Fibroblast of mammary gland (primary cell): Measurements from ENCODE around the gene GAS7.

Experiments used
- DNase-seq: peaks from one replicate; pipeline ENCODE4 v3.0.0-alpha.2; 2010; ENCODE audit warnings: low read depth
- H3K4me3 ChIP-seq: 2 replicates; pipeline ENCODE4 v1.5.1; 2011; ENCODE audit warnings: low read depth, mild to moderate bottlenecking, low read length, moderate library complexity; ENCODE audit not compliant: control insufficient read depth
- TF ChIP-seq, protein P1 (sequence below): conservative IDR thresholded peaks from 2 replicates; pipeline ENCODE4 v1.5.1; 2011; ENCODE audit warnings: low read depth, low read length, inconsistent platforms; ENCODE audit not compliant: control insufficient read depth, insufficient read depth

The GAS7 gene

DNA sequence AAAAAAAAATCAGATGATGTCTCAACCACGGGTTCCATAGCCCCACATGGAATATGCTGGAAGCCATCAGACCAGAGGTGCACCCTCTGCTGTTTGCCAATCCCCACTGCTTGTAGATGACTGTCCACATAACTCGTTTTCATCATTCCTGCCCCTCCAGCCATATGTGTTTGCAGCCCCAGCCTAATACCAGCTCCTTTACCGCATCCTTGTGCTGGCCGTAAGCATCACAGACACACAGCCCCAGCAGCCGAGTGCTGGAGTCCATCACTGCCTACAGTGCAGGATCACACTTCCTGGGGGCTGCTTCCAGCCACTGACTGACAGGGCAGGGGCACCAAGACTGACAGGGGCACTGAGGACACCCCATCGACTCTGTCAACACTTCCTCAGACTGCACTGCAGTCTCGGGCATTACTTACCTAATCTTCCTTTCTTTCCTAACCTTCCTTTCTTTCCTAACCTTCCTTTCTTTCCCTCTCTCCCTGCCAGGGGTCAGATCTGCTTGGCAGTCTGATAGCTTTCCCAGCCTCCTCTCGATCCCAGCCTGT, 298.3 kb downstream of the GAS7 start:
- H3K4me3 ChIP-seq, result no peak overlapping the region
- peak; percentile 43 for DNase-seq

DNA sequence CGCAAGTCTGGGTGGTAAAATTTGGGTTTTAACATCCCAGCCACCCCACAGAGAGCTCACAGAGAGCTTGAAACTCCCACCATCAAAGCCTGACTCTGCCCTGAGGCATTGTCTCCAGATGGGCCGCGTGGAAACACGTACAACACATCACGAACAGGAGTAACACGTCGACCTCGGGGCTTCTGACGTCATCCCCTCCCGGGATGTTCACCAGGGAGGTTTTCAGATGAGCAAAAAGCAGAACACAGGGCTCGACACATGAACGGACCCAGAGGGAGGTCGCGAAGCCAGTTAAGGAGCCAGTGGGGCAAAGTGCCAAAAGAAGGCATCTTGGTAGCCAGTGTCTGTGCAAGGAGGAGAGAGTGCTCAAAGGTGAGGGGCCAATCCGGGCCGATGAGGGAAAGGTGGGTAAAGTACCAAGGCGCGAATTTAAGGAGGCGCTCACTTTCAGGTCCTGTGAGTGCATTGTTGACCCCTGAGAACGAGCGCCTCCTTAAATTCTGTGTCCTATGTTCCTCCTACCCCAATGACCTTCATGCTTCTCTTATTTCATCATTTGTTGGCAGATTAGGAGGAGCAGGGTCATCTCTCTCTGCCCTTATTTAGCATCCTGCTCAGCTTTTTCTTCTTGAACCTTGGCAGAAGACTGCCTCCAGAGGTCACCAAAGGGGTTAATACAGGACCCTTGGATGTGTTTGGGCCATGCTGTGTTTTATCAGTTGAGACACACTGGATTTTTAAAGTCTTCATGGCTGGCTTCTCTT, 298.9 kb downstream of the GAS7 start:
- TF ChIP-seq, protein P1, sequence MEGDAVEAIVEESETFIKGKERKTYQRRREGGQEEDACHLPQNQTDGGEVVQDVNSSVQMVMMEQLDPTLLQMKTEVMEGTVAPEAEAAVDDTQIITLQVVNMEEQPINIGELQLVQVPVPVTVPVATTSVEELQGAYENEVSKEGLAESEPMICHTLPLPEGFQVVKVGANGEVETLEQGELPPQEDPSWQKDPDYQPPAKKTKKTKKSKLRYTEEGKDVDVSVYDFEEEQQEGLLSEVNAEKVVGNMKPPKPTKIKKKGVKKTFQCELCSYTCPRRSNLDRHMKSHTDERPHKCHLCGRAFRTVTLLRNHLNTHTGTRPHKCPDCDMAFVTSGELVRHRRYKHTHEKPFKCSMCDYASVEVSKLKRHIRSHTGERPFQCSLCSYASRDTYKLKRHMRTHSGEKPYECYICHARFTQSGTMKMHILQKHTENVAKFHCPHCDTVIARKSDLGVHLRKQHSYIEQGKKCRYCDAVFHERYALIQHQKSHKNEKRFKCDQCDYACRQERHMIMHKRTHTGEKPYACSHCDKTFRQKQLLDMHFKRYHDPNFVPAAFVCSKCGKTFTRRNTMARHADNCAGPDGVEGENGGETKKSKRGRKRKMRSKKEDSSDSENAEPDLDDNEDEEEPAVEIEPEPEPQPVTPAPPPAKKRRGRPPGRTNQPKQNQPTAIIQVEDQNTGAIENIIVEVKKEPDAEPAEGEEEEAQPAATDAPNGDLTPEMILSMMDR, result no peak
- DNase-seq, result peak; percentile 63
- H3K4me3 ChIP-seq, result no peak overlapping the region

More for the DNA sequence above, 298.3 kb downstream of the GAS7 start:
- TF ChIP-seq, protein P1, result no peak

DNA sequence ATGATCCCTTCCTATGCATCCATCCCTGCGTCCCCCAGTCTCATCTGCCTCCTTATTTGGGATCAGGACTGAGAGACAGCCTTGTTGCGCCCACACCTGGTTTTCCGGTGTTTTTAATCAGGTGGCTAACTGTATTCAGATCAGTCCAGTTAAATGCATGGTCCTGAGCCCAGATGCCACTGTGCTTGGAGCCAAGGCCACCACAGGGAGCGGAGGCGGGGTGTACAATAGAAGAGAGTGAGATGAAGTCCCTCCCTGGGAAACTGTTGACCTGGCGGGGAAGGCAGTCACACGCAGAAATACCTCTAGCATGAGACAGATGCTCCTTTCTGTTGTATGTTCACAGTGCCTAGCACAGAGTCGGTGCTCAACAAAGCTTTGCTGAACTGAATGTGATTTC, 299.6 kb downstream of the GAS7 start:
- H3K4me3 ChIP-seq, result no peak overlapping the region
- TF ChIP-seq, protein P1, result no peak
- no peak for DNase-seq

DNA sequence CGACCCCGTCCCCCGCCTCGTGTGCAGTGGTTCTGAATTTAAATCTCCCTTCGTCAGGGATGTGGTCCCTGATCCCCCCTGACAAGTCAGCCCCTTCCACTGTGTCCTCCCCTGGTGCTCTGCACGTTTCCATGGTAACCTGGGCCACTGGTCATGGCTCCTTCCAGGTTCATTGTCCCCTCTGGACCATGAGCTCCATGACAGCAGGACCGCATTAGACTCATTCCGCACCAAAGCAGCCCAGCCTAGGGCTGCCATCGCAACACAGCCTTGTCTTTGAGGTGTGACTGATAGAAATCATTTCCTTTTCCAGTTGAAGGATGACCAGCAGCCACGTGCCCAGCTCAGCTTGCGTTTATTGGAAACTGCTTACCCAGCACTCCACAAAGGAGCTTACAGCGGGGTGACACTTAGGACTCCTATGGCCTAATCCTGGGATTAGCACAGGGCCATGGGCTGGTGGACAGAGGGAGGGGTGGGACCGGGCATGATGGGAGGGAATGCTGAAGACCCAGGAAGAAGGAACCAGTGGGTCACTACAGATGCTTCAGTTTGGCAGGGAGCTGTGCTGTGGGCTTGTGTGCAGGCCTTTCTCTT, 300.9 kb downstream of the GAS7 start:
- TF ChIP-seq, protein P1, result no peak
- no peak overlapping the region for H3K4me3 ChIP-seq
- no peak for DNase-seq

DNA sequence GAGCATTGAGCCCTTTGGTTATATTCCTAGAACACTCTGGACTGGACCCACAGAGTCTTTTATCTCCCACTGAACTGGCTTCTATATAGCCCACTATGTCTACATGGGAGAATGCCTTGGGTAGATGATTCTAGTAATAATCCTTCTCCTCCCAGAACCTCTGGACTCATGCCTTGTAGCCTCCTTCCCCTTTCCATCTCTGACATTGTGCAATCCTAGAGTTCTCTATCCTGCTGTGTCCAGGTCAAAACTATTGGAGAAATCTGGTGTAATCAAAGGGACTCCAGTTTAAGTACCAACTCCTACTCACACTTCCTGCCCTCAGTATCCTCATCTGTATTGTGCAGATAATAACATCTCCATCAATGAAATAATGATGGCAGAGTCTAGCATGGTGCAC, 302.5 kb downstream of the GAS7 start:
- no peak for DNase-seq
- TF ChIP-seq, protein P1, result no peak
- no peak overlapping the region for H3K4me3 ChIP-seq

DNA sequence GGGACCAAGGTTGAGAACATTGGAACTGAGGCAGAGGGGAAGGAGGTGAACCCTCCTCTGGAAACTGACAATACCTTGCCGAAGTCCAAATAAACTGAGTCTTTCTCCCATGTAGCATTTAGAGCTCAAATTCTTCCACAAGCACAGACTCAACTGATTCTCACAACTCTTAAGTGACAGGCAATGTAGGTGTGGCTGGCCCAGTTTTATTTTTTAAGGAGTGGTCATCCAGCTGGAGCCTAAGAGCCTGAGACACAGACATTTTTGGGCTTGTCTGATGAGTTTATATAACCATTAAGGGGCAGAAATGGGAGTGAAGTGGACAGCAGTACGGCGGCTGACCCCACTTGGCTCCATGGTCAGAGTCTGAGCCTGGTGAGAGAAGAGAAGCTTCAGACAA, 304.2 kb downstream of the GAS7 start:
- TF ChIP-seq, protein P1, result no peak
- no peak for DNase-seq
- no peak overlapping the region for H3K4me3 ChIP-seq
